Liver (tissue), 9 donors: ENCODE results near the gene PHF10. TPM values are rescaled to one million over a fixed set of nuclear protein-coding genes. Genes with fewer than 3 reads are reported as not detected.
A peak's percentile ranks its signal among the peaks of the same experiment; 100 is the strongest.

Experiments
- DNase-seq: peaks from one replicate; pipeline ENCODE4 v3.0.0-alpha.2; 2017; ENCODE audit warnings: low spot score
- H3K27ac ChIP-seq, 2 donors: one replicate each; pipeline ENCODE4 v1.7.0; 2013; ENCODE audit warnings: inconsistent platforms in 2 of 2, low read length in 2 of 2, control low read depth in 1 of 2, low read depth in 1 of 2, mild to moderate bottlenecking in 1 of 2
- H3K27me3 ChIP-seq, 4 donors: one replicate each; pipeline versions ENCODE4 v1.6.1 to v1.7.0; 2013; ENCODE audit warnings: low read length in 3 of 4, inconsistent platforms in 1 of 4, mild to moderate bottlenecking in 1 of 4, moderate library complexity in 1 of 4; ENCODE audit not compliant: control insufficient read depth in 4 of 4, insufficient read depth in 4 of 4
- H3K36me3 ChIP-seq, 4 donors: one replicate each; pipeline versions ENCODE4 v1.6.1 to v1.7.0; 2013; ENCODE audit warnings: low read length in 3 of 4, mild to moderate bottlenecking in 3 of 4, low read depth in 1 of 4, moderate library complexity in 1 of 4; ENCODE audit not compliant: control insufficient read depth in 4 of 4, insufficient read depth in 3 of 4
- H3K4me1 ChIP-seq, 4 donors: one replicate each; pipeline versions ENCODE4 v1.6.1 to v1.7.0; 2013; ENCODE audit warnings: low read length in 3 of 4, mild to moderate bottlenecking in 3 of 4, moderate library complexity in 1 of 4; ENCODE audit not compliant: control insufficient read depth in 4 of 4, insufficient read depth in 4 of 4
- H3K4me3 ChIP-seq, 3 donors: one replicate each; pipeline versions ENCODE4 v1.6.1 to v1.7.0; 2013; ENCODE audit warnings: low read length in 3 of 3, control low read depth in 1 of 3, low read depth in 1 of 3, mild to moderate bottlenecking in 1 of 3
- H3K9ac ChIP-seq, 2 donors: one replicate each; pipeline ENCODE4 v1.7.0; 2013; ENCODE audit warnings: low read length in 2 of 2, mild to moderate bottlenecking in 2 of 2, moderate library complexity in 2 of 2, control low read depth in 1 of 2, low read depth in 1 of 2
- H3K9me3 ChIP-seq, 4 donors: one replicate each; pipeline versions ENCODE4 v1.6.1 to v1.7.0; 2013; ENCODE audit warnings: low read length in 3 of 4; ENCODE audit not compliant: control insufficient read depth in 4 of 4
- CTCF ChIP-seq: fragments of 150-350 bp; IDR thresholded peaks from 2 replicates; pipeline ENCODE4 v1.5.1; 2017; ENCODE audit warnings: improper control_type of control experiment, low read depth, low read length; ENCODE audit not compliant: missing input control
- FOXA2 ChIP-seq: IDR thresholded peaks from 2 replicates; pipeline ENCODE4 v1.6.1; 2016; ENCODE audit warnings: antibody characterized with exemption
- HNF4A ChIP-seq, 2 donors: conservative IDR thresholded peaks; 2 replicates each; pipeline ENCODE4 v1.6.1; 2016; ENCODE audit warnings: antibody characterized with exemption in 2 of 2, mild to moderate bottlenecking in 2 of 2
- HNF4G ChIP-seq: IDR thresholded peaks from 2 replicates; pipeline ENCODE4 v1.6.1; 2016; ENCODE audit warnings: antibody characterized with exemption
- NR2F2 ChIP-seq: IDR thresholded peaks from 2 replicates; pipeline ENCODE4 v1.6.1; 2016; ENCODE audit warnings: antibody characterized with exemption
- RAD21 ChIP-seq, 2 donors: IDR thresholded peaks; 2 replicates each; pipeline ENCODE4 v1.6.1; 2016; ENCODE audit warnings: antibody characterized with exemption in 2 of 2, mild to moderate bottlenecking in 2 of 2
- SP1 ChIP-seq: IDR thresholded peaks from 2 replicates; pipeline ENCODE4 v1.6.1; 2018; ENCODE audit warnings: antibody characterized with exemption, mild to moderate bottlenecking
- TAF1 ChIP-seq: conservative IDR thresholded peaks from 2 replicates; pipeline ENCODE4 v1.6.1; 2016; ENCODE audit warnings: antibody characterized with exemption, mild to moderate bottlenecking
- ZBTB33 ChIP-seq: IDR thresholded peaks from 2 replicates; pipeline ENCODE4 v1.6.1; 2016; ENCODE audit warnings: antibody characterized with exemption
- WGBS: extraction: QIAGEN DNeasy Blood & Tissue Kit; methylation state at CpG from one replicate; pipeline ENCODE4 v1.1.7; 2013; 5-methylcytosine and 5-hydroxymethylcytosine counted together
- polyA plus RNA-seq, 2 donors: library from polyadenylated mRNA; stranded (reverse) in 1 of 2; unstranded in 1 of 2; fragments of 200-250 nt in 1 of 2; fragments of >200 nt in 1 of 2; fragmentation: Nextera tagmentation in 1 of 2; extraction: Ambion mirVana in 1 of 2; gene quantifications; one replicate each; pipeline versions ENCODE4 v1.2.1 to v1.2.3, GENCODE V29; 2013 to 2015
- total RNA-seq, 2 donors: library from RNA; depleted of rRNA; stranded (reverse); fragments of >200 nt; gene quantifications; one replicate each; pipeline ENCODE4 v1.2.3, GENCODE V29; 2014
- donor health status: healthy.
- donor health status: healthy.
- donor health status: healthy.
- donor health status: healthy.
- donor health status: healthy.

PHF10 gene
- total and polyA plus RNA-seq, 4 donors: 10.2 to 25.7 (median 18.6) TPM

- Histone ChIP-seq H3K27me3 (no peaks in the 10 kb centered on the region), H3K4me3 (peak overlapping the region; percentile 91 to 98 (median 95)), H3K36me3 (no peaks in the 10 kb centered on the region), H3K9ac (peak overlapping the region; percentile 81 to 97), H3K4me1 (peaks cover 2 to 22% (median 15%) of the 10 kb centered on the region in 4 donors), H3K27ac (peak overlapping the region; percentile 92 to 95), H3K9me3 (no peaks in the 10 kb centered on the region)
- peak; percentile 55 for DNase-seq
- no peak for TF ChIP-seq HNF4G
- peak; percentile 44 for TF ChIP-seq TAF1
- peak; percentile 15 for TF ChIP-seq NR2F2
- 4% methylated on average over 22 of the region's 22 CpGs for WGBS
These were observed 1.7 kb downstream of the PHF10 start for GRCh38 chr6:169722362-169723199.

- 93% methylated on average over 3 of the region's 3 CpGs for WGBS
- H3K27ac ChIP-seq: no peak overlapping the region
These were observed 4.0 kb downstream of the PHF10 start for GRCh38 chr6:169720207-169720855.

GRCh38 chr6:169719117-169719516 lies 5.2 kb downstream of the PHF10 start:
- Histone ChIP-seq H3K9ac (no peak overlapping the region), H3K4me1 (peaks cover 2 to 23% (median 15%) of the 10 kb centered on the region in 4 donors), H3K27ac (no peak overlapping the region), H3K36me3 (peaks cover 0 to 20% (median 6%) of the 10 kb centered on the region in 4 donors), H3K4me3 (no peak overlapping the region), H3K9me3 (no peaks in the 10 kb centered on the region), H3K27me3 (no peaks in the 10 kb centered on the region)
- 93% methylated on average over 4 of the region's 4 CpGs for WGBS
- no peak for DNase-seq
- TF ChIP-seq HNF4A (conservative IDR thresholded peaks at IDR 0.05) (no peak), RAD21 (IDR thresholded peaks at IDR 0.05) (no peak), FOXA2 (no peak), NR2F2 (no peak), HNF4G (no peak), CTCF (no peak), ZBTB33 (no peak), SP1 (no peak)

More at GRCh38 chr6:169720207-169720855, 4.0 kb downstream of the PHF10 start:
- Histone ChIP-seq H3K4me3 (no peak overlapping the region), H3K27me3 (no peaks in the 10 kb centered on the region), H3K36me3 (peaks cover 0 to 14% (median 4%) of the 10 kb centered on the region in 4 donors), H3K4me1 (peaks cover 2 to 21% (median 15%) of the 10 kb centered on the region in 4 donors), H3K9me3 (no peaks in the 10 kb centered on the region), H3K9ac (no peak overlapping the region)
- no peak for DNase-seq
- peak in 1 of 2 donors; percentile 34 for TF ChIP-seq RAD21 (IDR thresholded peaks at IDR 0.05)
- TF ChIP-seq ZBTB33: no peak
